A549 treated with GW870086 at 1 μM for 4 hours (cell line): ENCODE results near the gene PREP. TPM values are rescaled to one million over a fixed set of nuclear protein-coding genes. Genes with fewer than 3 reads are reported as not detected.

Source experiments
- total RNA-seq: library from RNA; stranded (reverse); fragments of 200-300 nt; extraction: Qiagen RNA extraction; gene quantifications from 5 replicates; pipeline ENCODE4 v1.2.3, GENCODE V29; 2022; ENCODE audit warnings: low read depth

PREP gene
- total RNA-seq, result 33.6 to 37.4 TPM (median 36.9 TPM) in 5 replicates

GRCh38 chr6:105402939-105403935, at the start of gene PREP:
Gene PREP, minus strand, starts transcription at chr6:105403082. Its CDS starts 191 bp downstream, at chr6:105402891.

Other genes with a start within 250 kb of the PREP start
- gene POPDC3, start 223.1 kb downstream of the PREP start, total RNA-seq, result 24.7 to 28.3 TPM (median 27.1 TPM) in 5 replicates